ENCODE data around the gene CRIM1.

- TF ChIP-seq CTCF (IDR thresholded peaks at IDR 0.05) (no peak), POLR2A (IDR thresholded peaks at IDR 0.05) (no peak)
Observed at GRCh38 chr2:36574560-36574959, 219.0 kb downstream of the CRIM1 start.

Data from lower leg skin (tissue), 3 donors.